GM18858 (cell line): Measurements from ENCODE around the gene MAP1LC3A.

Experiments used
- ATAC-seq: cut with Tn5 transposase; IDR thresholded peaks from one replicate; pipeline ENCODE4 v1.9.1; 2021; ENCODE audit not compliant: unreplicated experiment

Gene MAP1LC3A

DNA sequence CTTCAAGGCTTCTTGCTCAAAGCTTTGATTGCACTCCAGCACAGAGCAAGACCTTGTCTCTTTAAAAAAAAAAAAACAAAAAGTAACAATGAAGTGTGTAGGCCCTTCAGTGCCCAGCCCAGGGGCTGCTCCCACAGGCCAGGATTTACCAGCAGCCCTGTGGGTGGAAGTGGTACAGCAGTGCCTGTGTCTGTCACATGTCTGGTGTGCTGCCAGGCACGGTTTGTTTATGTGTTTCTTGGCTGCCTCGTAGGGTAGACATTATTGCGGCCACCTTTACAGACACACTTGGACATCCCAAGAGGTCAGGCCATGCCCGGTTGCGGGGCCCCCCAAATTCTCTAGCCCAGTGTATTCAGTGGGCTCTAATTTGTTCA, 29.6 kb upstream of the MAP1LC3A start:
- no peak for ATAC-seq

DNA sequence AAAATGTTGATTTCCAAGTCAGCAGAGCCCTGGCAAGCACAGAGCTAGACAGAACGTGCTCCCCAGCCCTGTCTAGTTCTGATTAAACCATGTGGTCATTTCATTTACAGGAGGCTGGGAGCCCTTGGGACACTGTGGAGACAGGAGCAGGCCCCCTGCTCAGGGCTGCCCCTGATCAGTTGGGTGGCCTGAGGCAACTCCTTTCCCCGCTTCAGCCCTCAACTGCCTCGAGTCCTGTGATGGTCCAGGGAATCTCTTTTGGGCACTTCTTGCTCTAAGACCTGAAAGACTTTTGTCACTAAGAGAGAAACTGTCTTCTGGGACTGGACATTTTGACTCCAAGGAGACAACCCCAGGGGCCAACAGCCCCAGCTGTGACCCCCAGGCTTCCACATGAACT, 28.8 kb upstream of the MAP1LC3A start:
- no peak for ATAC-seq

DNA sequence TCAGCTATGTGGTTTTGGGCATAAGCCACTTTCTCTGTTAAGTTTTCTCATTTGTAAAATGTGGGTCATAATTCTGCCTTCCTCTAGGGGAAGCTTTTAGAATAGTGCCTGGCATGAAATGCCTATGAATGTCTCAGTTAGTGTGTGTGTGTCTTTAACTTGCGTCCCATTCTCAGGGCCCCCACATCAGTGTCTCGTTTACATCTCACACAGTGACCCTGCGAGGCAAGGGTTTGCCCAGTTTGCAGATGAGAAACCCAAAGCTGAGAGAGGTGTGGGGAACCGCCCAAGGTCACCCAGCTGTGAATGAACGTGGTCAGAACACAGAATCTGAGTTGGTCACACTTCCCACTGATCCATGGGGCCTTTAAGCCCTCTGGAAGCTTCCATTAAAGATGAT, 28.2 kb upstream of the MAP1LC3A start:
- no peak for ATAC-seq

DNA sequence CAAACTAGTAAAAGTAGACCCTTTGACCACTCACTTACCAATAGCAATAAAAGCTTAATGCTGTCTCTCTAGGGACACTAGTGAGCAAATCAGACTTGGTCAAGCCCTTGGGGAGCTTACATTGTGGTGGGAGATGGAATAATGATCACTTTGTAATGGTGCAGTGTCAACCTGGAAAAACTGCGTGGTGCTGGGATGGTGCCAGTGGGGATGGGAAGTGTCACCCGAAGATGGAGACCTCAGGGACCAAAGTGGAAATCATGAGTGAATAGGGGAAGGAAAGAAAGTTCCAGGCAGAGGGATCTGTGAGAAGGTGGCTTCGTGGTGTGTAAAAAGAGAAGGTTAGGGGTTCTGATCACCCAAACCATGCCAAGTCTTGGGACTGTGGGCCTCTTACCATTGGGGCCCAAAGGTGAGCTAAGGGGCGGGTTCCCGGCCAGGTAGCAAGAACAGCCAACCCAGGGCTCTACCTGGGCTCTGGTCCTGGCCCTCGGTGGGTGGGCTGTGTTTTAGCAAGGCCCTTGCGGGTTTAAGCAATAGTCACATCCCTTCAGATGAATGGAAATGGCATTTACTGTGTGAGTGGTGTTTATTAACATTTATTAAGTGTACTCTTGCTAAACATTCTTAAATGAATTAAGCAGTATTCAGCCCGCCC, 26.8 kb upstream of the MAP1LC3A start:
- no peak for ATAC-seq

DNA sequence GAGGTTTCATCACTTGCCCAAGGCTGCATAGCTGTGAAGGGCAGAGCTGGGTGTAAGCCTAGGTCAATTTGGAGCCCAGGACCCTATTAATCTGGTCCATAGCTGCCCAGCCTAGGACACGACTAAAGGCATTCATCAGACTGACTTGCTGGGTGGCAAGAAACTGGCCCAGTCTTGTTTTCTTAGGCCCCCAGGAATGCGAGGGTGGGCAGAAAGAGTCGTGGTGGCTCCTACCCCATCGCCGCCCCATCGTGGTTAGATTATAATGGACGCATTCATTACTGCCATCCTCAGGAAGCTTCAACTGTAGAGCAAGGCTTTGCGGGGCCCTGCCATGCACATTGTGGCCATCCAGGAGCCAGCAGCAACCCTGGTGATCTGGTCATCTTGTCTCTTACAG, 26.2 kb upstream of the MAP1LC3A start:
- no peak for ATAC-seq

DNA sequence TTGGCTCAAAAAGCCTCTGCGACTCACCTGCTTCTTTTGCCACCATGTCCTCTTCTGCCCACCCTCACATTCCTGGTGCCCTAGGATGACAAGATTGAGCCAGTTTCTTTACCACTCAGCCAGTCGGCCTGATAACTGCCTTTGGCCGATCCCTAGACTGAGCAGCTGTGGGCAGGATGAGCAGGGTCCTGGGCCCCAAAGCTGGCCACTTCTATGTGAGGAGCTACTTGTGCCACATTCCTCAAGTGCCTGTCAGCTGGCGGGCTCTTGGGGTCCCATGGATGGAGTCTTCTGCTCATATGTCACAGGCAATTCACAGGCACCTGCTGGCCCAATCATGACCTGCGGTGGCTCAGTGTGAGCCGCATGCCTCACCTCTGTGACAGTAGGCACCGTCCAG, 25.8 kb upstream of the MAP1LC3A start:
- no peak for ATAC-seq

DNA sequence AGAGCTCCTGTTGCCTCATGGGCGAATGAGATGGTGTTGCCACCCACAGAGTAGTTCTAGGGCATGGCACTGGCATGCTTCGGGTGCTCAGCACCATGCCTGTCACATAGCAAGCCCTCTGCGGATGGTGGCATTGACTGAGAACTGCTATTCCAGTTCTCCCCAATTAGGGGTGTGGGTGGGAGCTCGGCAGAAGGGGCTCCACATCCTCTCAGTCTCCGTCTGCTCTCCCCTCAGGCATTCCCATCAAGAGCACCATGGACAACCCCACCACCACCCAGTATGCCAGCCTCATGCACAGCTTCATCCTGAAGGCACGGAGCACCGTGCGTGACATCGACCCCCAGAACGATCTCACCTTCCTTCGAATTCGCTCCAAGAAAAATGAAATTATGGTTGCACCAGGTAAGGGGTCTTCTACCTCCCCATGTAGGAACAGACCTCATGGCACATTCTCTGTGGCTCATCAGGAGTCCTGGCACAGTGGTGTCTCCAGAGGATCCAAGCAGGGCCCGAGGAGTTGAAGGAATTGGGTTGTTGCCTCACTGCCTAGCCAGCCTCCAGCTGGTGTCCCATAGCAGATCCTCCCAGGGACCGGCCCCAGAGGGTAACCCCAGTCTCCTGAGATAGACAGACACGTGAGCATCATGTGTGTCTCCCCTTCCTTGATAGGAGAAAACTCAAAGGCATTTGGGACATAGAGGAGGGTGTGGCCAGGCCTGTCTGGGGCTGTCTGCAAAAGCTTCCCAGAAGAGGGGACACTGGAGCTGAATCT, 23.9 kb upstream of the MAP1LC3A start:
- ATAC-seq = no peak

DNA sequence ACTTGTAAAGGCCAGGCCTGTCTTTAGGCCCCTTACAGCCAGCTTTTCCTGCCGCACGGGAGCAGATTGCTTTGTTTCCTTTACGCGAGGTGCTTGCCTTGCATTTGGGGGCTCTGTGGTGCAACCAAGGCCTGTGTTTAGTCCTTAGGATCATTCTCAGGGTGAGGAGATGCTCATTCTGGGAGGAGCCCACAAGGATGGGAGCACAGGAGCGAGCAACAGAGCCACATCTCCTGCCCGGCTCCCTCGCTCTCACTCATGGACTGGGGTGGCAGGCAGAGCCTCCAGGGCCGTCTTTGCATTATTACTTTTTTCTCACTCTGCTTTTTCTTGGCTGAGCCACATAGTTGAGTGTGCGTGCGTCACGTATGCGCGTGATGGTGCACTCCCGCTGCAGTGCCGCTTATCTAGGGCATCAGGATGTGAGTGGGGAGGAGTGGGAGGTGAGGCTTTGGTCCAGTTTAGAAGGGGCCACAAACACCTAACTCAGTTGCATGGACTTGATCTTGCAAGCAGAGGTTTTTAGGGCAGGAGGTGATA, 23.1 kb upstream of the MAP1LC3A start:
- ATAC-seq = no peak

DNA sequence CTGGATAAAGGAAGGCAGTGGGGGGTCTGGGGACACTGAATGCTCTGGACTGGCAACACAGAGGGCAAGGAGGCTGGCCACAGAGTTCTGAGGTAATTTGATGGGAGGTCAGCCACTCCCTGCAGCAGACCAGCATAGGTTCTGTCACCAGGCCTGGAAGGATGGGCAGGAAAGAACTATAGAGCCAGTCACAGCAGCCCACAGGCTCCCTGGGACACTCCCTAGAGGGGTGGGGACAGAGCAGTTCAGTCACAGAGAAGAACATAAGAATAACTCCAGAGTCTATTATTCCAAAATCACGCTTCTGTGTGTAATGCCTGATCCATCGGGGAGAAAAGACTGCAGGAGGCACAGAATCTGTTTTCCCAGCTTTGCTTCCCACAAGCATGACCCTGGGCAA, 22.7 kb upstream of the MAP1LC3A start:
- ATAC-seq = no peak

DNA sequence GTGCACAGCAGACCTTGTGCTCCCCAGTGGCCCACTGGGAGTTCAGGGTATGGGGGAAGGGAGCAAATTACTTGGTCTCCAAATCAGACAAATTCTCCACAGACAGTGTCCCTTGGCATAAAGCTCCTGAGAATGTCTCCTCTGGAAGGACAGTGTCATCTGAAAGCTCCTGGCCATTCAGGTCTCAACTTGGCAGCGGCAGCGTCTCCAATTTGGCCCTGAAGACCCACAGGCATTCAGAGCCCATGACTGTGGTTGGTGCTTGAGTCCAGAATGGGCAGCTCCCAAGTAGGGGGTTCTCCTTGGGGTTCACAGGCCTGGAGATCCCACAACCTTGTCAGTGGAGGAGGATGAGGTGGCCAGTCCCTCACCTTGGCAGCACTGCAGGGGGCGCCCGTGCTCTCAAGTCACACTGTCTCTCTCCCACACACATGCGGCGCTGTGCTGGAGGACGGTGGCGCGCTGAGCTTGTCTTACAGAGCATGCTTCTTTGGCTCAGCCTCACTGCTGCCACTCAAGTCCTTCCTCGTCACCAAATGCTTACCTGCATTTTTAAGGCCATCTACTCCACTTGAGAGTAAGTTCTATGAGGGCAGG, 21.6 kb upstream of the MAP1LC3A start:
- ATAC-seq = no peak

DNA sequence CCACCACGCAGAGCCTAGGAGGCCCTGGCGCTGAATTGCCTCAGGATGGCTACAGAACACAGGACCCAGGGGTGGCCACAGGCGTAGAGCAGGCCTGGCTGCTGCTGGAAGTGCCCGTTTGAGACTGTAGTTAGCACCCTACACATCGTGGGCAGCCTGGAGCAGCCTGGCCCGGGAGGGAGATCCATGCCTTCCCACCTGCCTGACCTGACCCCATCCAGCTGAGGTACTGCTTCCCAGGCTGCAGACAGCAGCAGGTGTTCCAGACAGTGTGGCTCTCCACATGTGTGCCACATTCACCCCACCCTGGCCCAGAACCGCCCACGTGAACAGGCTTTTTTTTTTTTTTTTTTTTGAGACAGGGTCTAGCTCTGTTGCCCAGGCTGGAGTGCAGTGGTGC, 20.9 kb upstream of the MAP1LC3A start:
- ATAC-seq = no peak

DNA sequence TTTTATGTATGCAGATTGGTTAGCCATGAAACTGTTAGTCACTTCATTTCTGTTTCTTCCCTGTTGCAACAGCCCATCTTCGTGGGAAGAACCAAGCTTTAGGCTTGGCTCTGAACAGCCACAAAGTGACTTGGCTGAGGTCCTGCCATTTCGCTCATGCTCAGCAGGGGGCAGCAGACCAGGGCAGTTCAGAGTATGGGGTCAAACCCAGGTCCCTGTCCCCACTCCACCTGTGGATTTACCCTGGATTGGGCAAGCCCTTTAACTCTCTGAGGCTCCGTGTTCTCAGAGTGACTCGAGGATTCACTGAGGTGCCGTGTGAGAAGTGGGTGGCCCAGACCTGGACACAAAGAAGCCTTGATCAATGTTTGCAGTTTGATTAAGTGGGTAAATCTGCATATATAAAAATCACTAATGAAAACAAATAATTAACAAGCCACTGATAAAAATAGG, 19.8 kb upstream of the MAP1LC3A start:
- no peak for ATAC-seq

DNA sequence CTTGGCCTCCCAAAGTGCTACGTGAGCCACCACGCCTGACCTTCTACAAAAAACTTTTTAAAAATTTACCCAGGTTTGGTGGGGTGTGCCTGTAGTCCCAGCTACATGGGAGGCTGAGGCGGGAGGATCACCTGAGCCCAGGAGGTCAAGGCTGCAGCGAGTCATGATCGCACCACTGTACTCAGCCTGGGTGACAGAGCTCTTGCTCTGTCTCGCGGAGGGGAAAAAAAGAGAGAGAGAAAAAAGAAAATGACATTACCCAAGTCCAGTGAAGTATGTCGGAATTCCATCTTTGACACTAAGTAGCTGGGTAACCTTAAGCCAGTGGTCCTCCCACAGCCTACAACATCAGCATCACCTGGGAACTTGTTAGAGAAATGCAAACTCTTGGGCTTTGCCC, 18.8 kb upstream of the MAP1LC3A start:
- no peak for ATAC-seq

DNA sequence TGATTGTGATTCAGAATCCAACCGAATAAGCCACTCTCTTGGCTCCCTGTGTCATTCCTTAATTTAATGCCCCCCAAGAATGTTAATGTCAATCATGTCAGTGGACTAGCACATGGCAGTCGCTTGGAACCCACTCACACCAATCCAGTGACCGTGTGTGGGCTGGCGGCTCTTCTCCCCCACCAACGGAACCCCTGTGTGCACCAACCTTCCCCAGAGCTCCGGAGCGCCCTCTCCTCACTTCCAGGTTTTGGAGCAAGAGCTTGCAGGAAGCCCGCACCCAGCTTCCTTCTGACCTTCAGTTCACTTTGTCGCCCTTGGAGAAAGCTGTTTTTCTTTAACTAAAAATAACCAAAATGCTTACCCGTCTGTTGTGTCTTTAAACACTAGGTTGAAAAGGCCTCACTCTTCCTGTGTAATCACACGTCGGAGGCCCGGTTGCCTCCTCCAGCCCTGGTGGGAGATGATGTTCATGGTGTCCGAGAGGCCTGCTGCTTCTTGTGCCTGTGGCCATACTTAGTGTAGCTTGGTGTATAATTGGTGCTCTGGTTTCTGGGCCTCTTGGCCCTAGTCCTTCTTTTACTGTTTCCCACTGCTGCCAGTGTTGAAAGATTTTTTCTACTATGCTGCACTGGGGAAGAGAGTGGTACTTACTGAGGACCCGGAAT, 17.8 kb upstream of the MAP1LC3A start:
- ATAC-seq = no peak

DNA sequence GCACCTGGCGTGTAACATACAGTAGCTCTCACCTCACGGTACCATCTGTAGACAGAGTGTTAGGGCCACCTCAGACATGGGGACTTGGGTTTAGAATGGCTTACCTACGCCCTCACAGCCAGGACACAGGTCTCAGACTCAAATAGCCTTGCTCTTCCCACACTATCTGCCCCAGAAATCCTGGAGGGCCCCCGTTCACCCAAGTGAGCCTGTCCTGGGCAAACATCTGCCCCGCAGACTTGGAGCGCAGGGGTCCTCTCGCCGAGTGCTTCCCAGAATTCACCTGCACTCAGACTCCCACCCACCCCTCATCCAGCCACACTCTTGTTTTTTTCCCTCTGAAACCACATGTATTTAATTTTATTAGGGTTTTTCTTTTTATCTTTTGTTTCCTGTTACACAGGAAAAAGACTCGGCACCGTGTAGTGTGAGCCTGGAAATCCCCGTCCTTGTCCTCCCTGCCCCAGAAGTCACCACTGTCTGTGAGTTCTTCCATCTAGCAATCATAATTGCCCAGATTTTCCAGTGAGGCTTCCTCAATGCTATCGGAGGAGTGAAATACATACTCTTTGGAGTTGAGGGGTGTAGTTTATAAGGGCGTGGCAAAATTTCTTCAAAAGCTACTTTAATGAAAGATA, 17.1 kb upstream of the MAP1LC3A start:
- no peak for ATAC-seq

DNA sequence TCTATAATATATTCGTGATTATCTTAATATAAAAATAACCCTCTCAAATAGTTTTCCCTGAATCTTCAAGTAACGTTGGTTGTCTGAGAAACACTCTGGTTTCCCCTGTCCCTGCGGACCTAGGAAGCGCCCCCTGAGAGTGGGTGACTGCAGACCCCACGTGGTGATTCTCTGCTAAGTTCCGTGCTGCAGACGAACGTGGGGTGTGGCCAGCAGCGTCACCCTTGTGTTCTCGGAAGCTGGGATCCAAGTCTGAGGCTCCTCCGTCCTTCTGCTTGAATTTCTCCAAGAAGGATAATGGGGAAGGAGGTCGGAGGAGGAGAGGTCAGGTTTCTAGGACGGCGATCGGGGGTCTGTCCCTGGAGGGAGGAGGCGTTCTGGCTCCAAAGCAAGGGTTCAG, 16.6 kb upstream of the MAP1LC3A start:
- no peak for ATAC-seq

DNA sequence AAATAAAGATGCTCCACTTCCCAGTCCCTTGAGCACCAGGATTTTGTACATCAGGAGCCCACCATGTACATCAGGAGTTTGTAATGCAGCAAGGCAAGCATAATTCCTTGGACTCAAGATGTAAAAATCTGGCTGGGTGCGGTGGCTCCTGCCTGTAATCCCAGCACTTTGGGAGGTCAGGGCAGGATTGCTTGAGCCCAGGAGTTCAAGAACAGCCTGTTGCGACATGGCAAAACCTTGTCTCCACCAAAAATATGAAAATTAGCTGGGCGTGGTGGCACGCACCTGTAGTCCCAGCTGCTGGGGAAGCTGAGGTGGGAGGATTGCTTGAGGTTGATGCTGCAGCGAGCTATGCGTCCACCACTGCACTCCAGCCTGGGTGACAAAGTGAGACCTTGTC, 16.1 kb upstream of the MAP1LC3A start:
- ATAC-seq = no peak

DNA sequence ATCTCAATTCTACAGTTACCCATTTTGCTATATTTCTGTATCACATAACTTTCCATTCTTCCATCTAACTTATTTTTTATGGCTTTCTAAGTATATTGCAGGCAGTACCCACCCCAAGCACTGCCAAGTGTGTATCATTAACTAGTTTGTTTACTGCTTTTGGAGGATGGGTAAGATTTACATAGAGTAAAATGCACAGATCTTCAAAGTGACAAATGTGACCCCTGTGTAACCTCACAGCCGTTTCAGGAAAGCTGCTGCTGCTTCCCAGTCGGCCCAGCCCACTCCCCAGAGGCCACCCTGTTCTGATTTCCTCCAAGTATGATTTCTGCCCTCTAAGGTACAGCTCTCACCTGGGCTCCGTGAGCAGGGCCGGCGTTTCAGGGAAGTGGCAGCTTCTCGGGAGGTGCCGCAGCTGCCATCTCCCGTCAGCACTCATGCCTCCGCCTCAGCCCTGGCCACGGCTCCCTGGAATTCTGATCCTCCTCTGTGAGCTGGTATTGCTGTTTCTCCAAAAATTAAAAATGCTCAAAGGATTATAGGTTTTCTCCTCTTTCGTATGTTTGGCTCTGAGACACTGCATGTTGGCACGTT, 15.0 kb upstream of the MAP1LC3A start:
- ATAC-seq = no peak

DNA sequence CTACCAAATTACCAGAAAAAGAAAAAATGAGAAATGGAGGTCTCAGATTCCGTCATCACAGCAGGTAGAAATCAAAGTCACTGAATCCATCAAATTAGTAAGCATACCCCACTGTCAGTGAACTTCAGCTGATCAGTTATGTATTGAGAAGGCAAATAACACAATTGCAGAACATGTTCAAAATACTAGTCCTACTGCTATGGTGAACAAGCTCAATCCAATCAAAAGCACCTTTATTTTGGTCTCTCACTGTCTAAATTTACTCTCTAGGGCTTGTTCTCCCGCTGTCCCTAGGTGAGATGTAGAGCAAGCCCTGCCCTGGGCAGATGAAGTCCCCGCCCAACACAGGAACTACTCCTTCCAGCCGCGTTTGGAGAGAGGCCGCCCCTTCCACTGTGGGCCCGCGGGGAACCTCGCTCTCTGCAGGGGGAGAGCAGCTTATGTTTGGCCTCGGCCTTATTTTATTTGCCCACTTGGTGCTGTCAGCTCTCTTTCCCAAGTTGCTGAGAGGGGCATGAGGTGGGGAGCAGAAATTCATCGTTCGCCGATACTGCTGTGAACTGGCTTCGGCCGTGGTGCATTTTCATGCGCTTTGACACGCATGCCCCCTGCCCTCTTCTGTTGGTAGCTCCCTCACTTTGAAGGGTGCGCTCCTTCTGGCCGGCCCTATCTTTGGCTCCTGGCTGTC, 14.3 kb upstream of the MAP1LC3A start:
- ATAC-seq = no peak

DNA sequence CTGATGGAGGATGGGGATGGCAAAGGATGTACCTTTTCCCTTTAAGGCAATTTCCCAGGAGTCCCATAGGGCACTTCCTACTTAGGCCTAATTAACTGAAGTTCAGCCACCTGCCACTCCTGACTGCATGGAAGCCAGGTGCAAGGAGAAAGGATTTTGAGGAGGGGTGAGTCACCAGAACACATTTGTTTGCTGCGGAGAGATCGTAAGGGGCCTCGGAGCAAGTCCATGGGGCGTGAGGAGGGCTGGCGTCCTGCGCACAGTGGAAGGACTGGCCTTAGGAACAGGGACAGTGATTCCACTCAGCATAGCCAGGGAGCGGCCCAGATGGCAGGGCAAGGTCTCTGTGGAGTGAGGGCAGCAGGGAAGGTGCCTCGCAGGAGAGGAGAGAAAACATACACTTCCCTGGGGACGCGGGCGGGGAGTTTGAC, 11.8 kb upstream of the MAP1LC3A start:
- ATAC-seq = no peak
